Medulla oblongata (tissue), 1 donor: ENCODE data around the gene PGBD5.
"Not testable (repeated sequence)": the region's sequence is repeated elsewhere in the genome, so short reads cannot be mapped to it uniquely, and the experiment has no call there.

Experiments
- DNase-seq: peaks from one replicate; pipeline ENCODE4 v3.0.0-alpha.2; 2015; ENCODE audit errors: extremely low spot score

The PGBD5 gene, protein sequence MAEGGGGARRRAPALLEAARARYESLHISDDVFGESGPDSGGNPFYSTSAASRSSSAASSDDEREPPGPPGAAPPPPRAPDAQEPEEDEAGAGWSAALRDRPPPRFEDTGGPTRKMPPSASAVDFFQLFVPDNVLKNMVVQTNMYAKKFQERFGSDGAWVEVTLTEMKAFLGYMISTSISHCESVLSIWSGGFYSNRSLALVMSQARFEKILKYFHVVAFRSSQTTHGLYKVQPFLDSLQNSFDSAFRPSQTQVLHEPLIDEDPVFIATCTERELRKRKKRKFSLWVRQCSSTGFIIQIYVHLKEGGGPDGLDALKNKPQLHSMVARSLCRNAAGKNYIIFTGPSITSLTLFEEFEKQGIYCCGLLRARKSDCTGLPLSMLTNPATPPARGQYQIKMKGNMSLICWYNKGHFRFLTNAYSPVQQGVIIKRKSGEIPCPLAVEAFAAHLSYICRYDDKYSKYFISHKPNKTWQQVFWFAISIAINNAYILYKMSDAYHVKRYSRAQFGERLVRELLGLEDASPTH

DNA sequence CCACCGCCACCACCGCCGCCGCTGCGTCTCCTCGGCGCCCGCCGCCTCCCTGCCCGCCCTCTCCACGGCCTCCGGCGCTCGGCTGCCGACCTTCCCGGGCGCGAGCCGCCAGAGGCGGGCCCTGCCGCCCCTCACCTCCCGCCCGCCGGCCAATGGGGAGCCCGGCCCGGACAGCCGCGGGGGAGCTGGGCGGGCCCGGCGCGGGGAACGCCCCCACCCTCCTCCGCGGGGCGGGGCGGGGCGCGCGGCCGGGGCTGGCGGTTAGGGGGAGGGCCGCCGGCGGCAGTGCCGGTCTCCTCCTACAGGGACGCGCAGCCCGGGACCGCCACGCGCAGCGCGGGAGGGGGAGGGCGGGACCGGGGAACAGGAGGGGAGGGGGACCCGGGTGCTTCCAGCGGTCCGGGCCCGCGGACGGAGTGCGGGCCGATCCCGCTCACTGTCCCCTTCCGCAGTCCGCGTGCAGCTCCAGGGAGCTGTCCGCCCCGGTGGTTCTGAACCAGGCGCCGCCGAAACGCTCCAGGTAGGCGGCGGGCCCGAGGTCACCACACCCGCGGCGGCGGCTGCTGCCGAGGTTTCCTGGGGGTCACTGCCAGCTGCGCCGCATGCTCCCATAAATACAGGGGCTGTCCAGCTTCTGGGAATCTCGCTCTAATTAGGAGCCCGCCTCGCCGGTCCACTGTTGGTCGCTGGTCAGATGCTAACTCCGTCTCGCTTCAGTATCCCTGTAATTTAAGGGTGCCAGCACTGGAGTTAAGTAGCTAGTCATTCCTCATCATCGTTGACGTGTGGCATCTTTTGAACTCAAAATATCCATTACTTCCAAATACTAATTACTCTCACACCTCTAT is at the start of gene PGBD5:
Gene PGBD5, minus strand, starts transcription at position 87 of the 848 bp plus-strand sequence. CDS start 404 bp downstream, outside the sequence.
- peak; percentile 92 for DNase-seq

DNA sequence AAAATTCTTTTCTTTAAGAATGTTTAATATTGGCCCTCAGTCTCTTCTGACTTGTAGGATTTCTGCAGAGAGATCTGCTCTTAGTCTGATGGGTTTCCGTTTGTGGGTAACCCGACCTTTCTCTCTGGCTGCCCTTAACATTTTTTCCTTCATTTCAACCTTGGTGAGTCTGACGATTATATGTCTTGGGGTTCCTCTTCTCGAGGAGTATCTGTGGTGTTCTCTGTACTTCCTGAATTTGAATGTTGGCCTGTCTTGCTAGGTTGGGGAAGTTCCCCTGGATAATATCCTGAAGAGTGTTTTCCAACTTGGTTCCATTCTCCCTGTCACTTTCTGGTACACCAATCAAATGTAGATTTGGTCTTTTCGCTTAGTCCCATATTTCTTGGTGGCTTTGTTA is 48.8 kb upstream of the PGBD5 start:
- not testable (repeated sequence) for DNase-seq

DNA sequence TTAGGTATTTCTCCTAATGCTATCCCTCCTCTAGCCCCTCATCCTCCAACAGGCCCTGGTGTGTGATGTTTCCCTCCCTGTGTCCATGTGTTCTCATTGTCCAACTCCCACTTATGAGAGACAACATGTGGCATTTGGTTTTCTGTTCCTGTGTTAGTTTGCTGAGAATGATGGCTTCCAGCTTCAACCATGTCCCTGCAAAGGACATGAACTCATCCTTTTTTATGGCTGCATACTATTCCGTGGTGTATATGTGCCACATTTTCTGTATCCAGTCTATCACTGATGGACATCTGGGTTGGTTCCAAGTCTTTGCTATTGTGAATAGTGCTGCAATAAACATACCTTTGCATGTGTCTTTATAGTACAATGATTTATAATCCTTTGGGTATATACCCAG is 44.6 kb upstream of the PGBD5 start:
- not testable (repeated sequence) for DNase-seq

DNA sequence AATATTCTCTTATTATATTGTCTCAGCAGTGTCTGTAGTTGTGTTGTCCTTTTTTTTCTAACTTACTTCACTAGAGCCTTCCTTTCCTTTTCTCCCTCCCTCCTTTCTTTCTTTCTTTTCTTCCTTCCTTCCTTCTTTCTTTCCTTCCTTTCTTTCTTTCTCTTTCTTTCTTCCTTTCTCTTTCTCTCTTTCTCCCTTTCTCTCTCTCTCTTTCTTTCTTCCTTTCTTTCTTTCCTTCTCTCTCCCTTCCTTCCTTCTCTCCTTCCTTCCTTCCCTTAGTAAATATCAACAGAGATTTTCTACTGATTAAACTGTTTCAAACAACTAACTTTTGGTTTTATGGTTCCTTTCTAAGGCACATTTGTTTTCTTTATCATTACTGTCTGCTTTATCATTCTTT is 43.1 kb upstream of the PGBD5 start:
- DNase-seq, result no peak

GRCh38 chr1:230465691-230466090 is 39.6 kb upstream of the PGBD5 start:
- peak; percentile 30 for DNase-seq

DNA sequence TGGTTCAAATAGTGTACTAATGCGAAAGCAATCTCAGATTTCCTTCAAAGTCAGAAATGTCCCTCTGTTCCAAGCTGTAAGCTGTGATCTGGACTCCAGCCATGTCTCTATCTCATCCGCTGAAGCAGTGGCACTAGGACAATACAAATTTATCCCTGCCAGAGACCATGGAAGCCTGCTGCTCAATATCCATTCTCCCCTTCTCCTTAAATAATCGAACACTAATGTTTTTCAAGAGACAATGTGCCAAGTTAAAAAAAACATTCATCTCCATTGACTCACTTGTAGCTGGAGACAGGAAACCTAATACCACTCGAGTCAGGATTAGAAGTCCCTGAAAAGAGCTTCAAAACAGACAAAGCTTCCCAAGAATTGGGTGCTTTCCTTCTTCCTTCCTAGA is 38.5 kb upstream of the PGBD5 start:
- DNase-seq, result peak; percentile 14

GRCh38 chr1:230463760-230464159 is 37.6 kb upstream of the PGBD5 start:
- DNase-seq, result no peak

- DNase-seq, result no peak
Measured at GRCh38 chr1:230463326-230463725, 37.2 kb upstream of the PGBD5 start.

GRCh38 chr1:230459465-230459864 is 33.3 kb upstream of the PGBD5 start:
- peak; percentile 43 for DNase-seq

DNA sequence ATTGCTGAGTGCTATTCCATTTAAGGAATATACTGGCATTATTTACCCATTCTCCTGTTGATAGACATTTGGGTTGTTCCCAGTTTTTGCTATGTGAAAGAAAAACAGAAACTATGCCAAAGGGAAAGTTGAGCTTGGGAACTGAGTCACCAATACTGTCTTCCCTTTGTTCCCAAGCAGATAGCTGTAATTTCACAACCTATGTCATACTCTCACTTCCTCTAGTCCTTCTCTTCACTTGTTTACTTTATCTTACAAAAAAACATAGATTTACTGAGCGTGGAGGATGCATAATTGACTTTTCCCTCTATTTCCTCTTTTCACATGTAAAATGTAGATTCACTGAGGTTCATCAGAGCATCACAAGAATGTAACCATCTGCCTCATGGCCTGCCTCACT is 32.4 kb upstream of the PGBD5 start:
- DNase-seq, result peak; percentile 25

DNA sequence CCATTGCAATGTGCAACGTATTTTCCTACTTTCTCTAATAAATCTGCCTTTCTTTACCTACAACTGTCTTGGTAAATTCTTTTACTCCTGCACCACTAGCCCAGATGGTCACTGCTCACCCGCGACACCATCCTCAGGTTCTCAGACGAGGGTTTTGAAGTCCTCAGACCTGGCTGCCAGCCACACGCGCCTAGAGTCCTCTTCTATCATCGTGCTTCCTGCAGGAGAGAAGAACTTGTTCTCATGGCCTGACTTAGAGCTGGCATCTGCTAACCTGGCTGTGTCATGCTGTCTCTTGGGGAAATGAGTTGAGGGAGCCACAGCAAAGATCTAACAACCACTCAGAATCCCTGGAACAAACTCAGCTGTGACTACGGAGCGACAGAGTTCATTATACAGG is 30.3 kb upstream of the PGBD5 start:
- DNase-seq, result no peak

GRCh38 chr1:230455291-230455690 is 29.2 kb upstream of the PGBD5 start:
- no peak for DNase-seq

DNA sequence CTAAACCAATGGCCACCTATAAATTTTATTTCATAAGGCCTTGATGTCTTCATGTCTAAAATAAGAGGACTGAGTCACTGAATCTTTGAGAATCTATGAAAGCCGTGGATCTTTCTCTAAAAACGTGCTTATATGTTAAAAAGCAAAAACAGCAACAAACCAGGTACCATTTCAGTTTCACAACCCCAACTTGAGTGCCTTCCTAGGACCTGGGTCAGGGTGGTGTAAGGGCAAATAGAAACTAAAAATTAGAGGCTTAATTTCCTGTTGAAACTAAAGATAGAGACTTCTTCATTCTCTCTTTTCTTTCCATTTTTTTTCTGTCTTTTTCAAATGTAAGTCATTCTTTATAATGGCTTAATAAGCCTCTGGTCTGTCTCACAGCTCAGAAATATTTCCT is 27.2 kb upstream of the PGBD5 start:
- DNase-seq, result no peak

GRCh38 chr1:230441183-230442029 is 15.3 kb upstream of the PGBD5 start:
- no peak for DNase-seq

DNA sequence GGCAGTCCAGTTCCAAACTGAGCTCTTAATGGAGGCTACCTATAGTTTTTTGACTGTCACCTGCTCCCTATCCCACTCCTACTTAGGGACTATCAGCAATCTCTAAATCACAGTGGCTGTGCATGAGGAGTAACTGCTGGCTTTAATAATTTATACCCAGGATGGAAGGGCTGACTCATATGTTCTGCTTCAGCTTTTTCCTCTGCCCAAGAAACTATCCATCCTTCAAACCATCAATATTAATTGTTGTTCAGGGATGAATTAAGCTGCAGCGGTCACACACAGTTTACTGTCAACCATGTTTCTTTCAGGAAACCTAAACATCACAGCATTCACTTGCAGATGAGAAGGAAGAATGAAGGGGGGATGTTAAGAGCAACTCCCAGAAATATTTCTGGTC is 9.0 kb upstream of the PGBD5 start:
- DNase-seq, result no peak

- DNase-seq, result no peak
Measured at GRCh38 chr1:230431527-230431926, 5.4 kb upstream of the PGBD5 start.

DNA sequence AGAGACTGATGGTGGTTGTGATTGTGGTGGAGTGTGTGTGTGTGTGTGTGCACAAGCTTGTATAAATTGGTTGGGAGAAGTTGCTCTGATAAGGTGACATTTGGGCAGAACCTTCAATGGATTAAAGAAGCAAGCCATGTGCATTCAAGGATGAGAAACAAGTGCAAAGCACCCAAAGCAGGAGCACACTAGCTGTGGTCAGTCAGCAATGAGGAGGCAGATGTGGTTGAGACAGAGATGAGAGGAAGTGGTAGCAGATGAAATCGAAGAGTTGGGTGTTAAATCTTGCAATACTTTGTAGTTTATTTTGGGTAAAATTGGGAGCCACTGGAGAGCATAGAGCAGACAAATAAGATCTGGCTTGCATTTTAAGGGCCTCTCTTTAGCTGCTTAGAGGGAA is 4.4 kb upstream of the PGBD5 start:
- no peak for DNase-seq

DNA sequence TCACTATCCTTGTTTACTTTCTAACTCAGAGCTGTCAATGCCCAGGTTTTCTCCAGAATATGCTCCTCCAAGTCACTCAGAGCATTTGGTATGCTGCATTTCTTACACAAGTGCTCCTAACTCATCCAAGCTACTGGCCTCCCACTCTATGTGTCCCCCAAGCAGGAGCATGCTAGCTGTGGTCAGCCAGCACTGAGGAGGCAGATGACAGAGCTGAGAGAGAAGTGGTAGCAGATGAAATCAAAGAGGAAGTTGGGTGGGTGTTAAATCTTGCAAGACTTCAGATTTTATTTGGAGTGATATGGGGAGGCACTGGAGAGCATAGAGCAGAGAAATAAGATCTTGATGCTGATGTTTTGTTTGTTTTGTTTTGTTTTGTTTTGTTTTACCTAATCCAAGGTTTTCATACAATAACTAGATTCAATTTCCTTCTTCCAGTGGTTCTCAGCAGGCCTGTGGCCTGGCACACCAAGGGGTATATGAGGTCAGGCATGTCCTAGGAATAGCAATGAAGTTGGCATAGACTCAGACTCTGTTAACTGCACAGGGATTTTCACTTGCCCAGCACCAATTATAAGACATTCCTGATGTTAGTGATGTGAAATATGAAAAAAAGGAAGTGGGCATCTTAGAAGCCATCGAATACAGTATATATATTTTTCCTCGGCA is 3.1 kb upstream of the PGBD5 start:
- peak; percentile 71 for DNase-seq

DNA sequence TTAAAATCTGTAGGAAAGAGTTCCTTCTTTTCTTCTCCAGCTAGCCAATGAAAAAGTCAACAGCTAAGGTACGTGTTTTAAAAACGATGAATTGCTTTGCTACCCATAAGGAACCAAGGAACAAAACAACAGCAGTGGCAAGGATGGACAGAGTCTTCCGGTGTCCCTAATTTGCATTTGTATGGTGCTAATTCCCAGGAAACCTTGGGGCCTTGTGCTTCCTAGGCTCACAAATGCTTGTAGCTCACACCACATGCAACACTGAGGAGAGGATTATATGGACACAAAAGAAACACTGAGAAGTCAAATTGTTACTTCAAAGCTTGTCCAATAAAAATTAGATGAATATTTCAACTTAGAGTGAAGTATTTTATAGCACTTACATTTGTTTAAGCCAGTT is 1.8 kb upstream of the PGBD5 start:
- no peak for DNase-seq

DNA sequence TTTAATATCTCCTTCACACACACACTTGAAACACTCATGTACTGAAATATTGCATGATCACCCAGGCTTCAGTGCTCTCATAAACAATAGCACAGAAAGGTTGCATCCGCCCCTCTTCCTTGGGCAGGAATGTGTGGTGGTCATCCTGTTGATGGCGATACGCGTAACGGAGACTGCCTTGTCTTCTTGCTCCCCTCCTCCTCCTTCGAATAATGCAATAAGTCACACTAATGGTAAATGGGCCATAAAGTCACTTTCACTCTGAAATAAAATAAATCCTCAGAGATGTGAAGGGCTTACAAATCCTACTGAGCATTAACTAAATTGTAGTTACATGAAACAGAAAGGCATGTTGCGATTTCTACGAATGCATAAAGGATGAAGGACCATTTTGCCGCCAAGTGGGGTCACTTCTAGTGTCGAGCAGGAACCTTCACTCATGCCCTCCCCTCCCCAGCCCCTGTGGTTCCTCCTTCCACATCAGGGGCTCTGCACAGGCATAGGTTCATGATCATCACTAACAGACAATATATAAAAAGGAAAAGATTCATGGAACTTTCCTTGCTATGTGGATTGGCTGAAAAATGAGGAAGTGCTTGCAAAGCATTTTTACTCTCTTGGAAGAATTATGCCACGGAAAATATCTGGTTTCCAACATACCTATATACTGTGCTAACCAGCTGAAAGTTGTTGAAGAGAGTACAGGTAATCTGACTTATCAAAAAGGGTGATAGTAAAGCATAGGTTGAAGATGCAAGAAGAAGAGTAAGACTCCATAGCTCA is 1.2 kb upstream of the PGBD5 start:
- DNase-seq, result no peak
